Ovary (tissue), 3 donors: Measurements from ENCODE around the gene GMNC.

ENCODE experiments used
- CTCF ChIP-seq, 3 donors: fragments of 450-650 bp in 2 of 3; fragments of 200-600 bp in 1 of 3; IDR thresholded peaks; one replicate each; pipeline versions ENCODE4 v1.5.1 to v1.8.0; 2016 to 2022; ENCODE audit warnings: antibody characterized with exemption in 3 of 3, mild to moderate bottlenecking in 1 of 3
- EP300 ChIP-seq: sonication (generic); formaldehyde crosslinking; IDR thresholded peaks from one replicate; pipeline ENCODE4 v1.6.1; 2017; ENCODE audit warnings: antibody characterized with exemption
- POLR2A ChIP-seq: fragments of 450-650 bp; IDR thresholded peaks from one replicate; pipeline ENCODE4 v1.6.1; 2017; ENCODE audit warnings: antibody characterized with exemption, mild to moderate bottlenecking, moderate library complexity
- donor health status: DM: no; HTN: no; CAD: no.

GRCh38 chr3:190903156-190903555 is 40.7 kb upstream of the GMNC start:
- TF ChIP-seq CTCF (IDR thresholded peaks at IDR 0.05) (no peak), POLR2A (no peak), EP300 (no peak)
